Muscle layer of duodenum (tissue), 2 donors: ENCODE data around the gene DOC2A.

Experiments used
- H3K27ac ChIP-seq: one replicate; pipeline ENCODE4 v1.7.0; 2013; ENCODE audit warnings: mild to moderate bottlenecking, low read length
- H3K27me3 ChIP-seq: one replicate; pipeline ENCODE4 v1.7.0; 2013; ENCODE audit warnings: low read depth, mild to moderate bottlenecking, control low read depth, low read length
- H3K36me3 ChIP-seq, 2 donors: one replicate each; pipeline ENCODE4 v1.7.0; 2013; ENCODE audit warnings: low read length in 2 of 2, control low read depth in 1 of 2, mild to moderate bottlenecking in 1 of 2; ENCODE audit not compliant: insufficient read depth in 2 of 2, control insufficient read depth in 1 of 2
- H3K4me1 ChIP-seq, 2 donors: one replicate each; pipeline ENCODE4 v1.7.0; 2013; ENCODE audit warnings: low read length in 2 of 2, mild to moderate bottlenecking in 2 of 2, control low read depth in 1 of 2, moderate library complexity in 1 of 2; ENCODE audit not compliant: insufficient read depth in 2 of 2, control insufficient read depth in 1 of 2
- H3K4me3 ChIP-seq, 2 donors: one replicate each; pipeline ENCODE4 v1.7.0; 2013; ENCODE audit warnings: low read length in 2 of 2, low read depth in 1 of 2, mild to moderate bottlenecking in 1 of 2
- H3K9me3 ChIP-seq, 2 donors: one replicate each; pipeline ENCODE4 v1.7.0; 2013; ENCODE audit warnings: low read length in 2 of 2, control low read depth in 1 of 2, mild to moderate bottlenecking in 1 of 2; ENCODE audit not compliant: control insufficient read depth in 1 of 2
- donor health status: healthy.

DOC2A gene

DNA sequence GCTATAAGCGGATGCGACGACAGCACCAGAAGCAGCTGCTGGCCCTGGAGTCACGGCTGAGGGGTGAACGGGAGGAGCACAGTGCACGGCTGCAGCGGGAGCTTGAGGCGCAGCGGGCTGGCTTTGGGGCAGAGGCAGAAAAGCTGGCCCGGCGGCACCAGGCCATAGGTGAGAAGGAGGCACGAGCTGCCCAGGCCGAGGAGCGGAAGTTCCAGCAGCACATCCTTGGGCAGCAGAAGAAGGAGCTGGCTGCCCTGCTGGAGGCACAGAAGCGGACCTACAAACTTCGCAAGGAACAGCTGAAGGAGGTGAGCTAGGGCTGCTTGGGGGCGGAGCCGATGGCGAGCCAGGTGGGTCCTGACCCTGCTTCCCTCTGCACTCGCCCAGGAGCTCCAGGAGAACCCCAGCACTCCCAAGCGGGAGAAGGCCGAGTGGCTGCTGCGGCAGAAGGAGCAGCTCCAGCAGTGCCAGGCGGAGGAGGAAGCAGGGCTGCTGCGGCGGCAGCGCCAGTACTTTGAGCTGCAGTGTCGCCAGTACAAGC lies 25.5 kb downstream of the DOC2A start:
- peaks cover 76 to 98% of the 10 kb centered on the region in 2 donors for H3K36me3 ChIP-seq
- H3K27ac ChIP-seq, result no peak overlapping the region
- no peaks in the 10 kb centered on the region for H3K27me3 ChIP-seq

DNA sequence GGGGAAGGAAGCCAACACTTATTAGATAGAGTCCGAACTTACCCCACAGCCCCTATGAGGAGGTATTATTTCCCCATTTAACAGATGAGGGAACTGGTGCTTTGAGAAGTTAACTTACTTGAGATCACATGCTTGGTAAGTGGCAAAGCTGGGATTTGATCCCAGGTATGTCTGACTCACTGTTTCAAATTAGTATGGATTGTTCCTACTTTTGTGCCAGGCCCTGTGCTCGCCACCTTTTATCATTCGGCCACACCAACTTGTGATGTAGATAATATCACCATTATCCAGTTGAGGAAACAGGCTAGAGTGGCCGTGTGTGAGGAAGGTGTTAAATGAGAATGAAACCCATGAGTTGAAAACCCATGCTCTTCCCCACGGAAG lies 26.1 kb downstream of the DOC2A start:
- H3K27ac ChIP-seq, result no peak overlapping the region
- no peaks in the 10 kb centered on the region for H3K9me3 ChIP-seq
- peaks cover 79 to 98% of the 10 kb centered on the region in 2 donors for H3K36me3 ChIP-seq
- no peak overlapping the region for H3K4me3 ChIP-seq
- no peaks in the 10 kb centered on the region for H3K27me3 ChIP-seq
- H3K4me1 ChIP-seq, result no peaks in the 10 kb centered on the region

More for the DNA sequence above, 25.5 kb downstream of the DOC2A start:
- no peak overlapping the region for H3K4me3 ChIP-seq
- H3K4me1 ChIP-seq, result no peaks in the 10 kb centered on the region
- no peaks in the 10 kb centered on the region for H3K9me3 ChIP-seq

DNA sequence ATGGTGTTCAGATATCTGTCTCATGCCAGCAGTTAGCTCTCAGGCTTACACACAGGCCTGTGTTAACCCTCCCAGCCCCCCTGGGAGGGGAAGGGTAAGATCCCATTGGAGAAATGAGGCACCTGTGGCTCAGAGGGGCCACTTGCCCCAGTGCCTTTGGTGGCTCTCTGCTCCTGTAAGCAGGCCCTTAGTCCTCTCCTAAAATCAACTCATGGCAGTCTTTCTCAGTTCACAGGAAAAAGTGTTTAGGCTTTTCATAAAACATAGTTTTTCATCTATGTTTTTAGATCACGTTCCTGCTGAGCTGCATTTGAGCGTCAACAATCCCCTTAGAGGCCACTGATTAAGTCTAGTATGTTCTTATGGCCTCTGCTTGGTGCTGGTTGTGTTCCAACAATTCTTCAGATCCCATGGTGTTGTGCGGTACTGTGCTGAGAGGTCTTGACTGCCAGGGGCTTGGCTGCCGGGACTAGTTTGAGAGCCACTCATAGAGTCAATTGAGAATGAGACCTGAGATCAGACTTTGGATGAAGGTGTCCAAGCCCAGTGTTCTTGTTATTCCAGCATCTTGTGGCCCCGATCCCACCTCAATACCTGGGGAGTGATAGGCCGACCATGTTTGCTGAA lies 26.6 kb downstream of the DOC2A start:
- no peaks in the 10 kb centered on the region for H3K4me1 ChIP-seq
- no peak overlapping the region for H3K4me3 ChIP-seq
- peaks cover 79 to 98% of the 10 kb centered on the region in 2 donors for H3K36me3 ChIP-seq
- no peak overlapping the region for H3K27ac ChIP-seq
- no peaks in the 10 kb centered on the region for H3K9me3 ChIP-seq
- no peaks in the 10 kb centered on the region for H3K27me3 ChIP-seq

DNA sequence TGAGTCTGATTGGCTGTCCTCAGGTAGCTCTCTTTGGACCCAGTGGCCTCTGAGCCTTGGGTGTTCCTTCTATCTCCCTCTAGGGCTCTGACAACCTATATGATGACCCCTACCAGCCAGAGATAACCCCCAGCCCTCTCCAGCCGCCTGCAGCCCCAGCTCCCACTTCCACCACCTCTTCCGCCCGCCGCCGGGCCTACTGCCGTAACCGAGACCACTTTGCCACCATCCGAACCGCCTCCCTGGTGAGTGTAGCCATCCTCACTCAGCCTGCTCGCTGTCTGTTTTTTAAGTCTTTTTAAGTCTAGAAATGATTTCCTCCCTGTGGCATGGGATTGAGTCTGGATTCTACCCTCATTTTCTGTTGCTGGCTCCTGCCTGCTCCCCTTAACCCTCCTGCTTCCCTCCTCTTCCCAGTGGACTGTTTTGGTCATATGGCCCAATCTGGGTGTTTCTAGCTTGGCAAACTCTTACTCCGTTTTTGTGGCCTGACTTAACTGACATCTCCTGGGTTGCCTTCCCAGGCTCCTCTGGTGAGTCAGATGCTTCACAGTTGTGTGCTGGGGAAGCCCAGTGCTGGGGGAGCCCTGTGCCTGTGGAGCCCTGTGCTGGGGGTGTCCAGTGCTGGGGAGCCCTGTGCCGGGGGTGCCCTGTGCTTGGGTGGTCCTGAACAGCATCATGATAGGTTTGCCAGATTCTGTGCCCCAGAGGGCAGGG lies 27.2 kb downstream of the DOC2A start:
- Histone ChIP-seq H3K27me3 (no peaks in the 10 kb centered on the region), H3K9me3 (no peaks in the 10 kb centered on the region), H3K36me3 (peaks cover 85 to 99% of the 10 kb centered on the region in 2 donors), H3K4me3 (no peak overlapping the region), H3K27ac (no peak overlapping the region), H3K4me1 (no peaks in the 10 kb centered on the region)

DNA sequence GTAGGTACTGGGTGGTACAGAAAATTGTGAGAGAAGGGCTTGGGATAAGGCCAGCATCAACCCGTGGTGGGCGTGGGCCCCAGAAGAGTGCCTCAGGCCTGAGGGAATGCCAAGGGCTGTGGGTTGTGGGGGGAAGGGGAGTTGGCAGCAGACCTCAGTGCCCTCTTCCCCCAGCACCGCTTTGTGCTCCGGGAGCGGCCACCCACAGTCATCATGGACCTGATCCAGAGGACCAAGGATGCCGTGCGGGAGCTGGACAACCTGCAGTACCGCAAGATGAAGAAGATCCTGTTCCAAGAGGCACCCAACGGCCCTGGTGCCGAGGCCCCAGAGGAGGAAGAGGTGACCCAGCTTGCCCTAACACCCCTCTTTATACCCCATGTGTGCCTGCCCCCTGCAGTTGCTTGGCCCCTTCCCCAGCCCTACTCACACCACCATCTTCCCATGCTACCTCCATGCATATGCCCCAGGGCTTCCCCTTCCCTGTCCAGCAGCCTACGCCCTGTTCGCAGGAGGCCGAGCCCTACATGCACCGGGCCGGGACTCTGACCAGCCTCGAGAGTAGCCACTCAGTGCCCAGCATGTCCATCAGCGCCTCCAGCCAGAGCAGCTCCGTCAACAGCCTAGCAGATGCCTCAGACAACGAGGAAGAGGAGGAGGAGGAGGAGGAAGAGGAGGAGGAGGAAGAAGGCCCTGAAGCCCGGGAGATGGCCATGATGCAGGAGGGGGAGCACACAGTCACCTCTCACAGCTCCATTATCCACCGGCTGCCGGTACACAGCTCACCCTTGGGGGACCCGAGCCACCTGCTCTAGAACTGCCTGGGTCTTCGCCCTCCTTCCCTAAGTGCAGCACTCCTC lies 28.0 kb downstream of the DOC2A start:
- H3K4me3 ChIP-seq, result no peak overlapping the region
- H3K4me1 ChIP-seq, result no peaks in the 10 kb centered on the region
- H3K36me3 ChIP-seq, result peaks cover 88 to 99% of the 10 kb centered on the region in 2 donors
- no peaks in the 10 kb centered on the region for H3K9me3 ChIP-seq
- no peaks in the 10 kb centered on the region for H3K27me3 ChIP-seq
- no peak overlapping the region for H3K27ac ChIP-seq

DNA sequence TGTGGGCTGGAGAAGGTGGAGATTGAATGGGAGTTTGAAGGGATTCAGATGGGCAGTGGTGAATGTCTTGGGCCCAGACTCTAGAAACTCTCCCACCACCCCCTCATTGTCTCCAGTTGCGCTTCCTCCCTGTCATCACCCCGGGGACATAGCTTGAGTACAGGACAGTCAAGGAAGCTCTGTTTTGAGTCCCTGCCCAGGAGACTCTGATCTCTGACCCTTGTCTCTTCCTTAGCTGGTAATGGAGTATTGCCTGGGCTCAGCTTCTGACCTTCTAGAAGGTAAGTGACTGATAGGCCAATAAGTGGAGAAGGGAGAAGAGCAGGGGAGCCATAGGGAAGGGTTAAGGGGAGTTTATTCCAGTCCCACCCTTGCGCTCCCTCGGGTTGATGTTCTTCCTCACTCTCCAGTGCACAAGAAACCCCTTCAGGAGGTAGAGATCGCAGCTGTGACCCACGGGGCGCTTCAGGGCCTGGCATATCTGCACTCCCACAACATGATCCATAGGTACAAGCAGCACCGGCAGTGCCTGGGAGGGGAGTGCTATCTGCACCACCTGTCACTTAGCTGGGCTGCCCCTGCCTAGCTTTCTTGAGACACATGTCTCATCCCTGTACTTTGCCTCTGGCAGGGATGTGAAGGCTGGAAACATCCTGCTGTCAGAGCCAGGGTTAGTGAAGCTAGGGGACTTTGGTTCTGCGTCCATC lies 32.1 kb downstream of the DOC2A start:
- Histone ChIP-seq H3K4me1 (peaks cover 19 to 21% of the 10 kb centered on the region in 2 donors), H3K9me3 (no peaks in the 10 kb centered on the region), H3K4me3 (no peak overlapping the region), H3K27ac (no peak overlapping the region), H3K36me3 (peaks cover 56 to 59% of the 10 kb centered on the region in 2 donors), H3K27me3 (no peaks in the 10 kb centered on the region)

DNA sequence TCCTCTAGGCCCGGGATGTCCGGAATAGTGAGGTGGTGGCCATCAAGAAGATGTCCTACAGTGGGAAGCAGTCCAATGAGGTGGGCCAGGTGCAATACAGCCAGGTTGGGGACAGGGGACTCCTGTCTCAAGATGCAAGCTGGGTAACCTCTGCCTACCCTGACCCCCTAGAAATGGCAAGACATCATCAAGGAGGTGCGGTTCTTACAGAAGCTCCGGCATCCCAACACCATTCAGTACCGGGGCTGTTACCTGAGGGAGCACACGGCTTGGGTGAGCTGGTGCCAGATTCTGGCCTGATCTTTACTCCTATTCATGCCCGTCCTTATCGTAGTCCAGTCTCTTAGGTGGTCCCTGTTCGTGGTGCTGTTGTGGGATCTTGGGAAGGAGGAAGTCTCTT lies 32.7 kb downstream of the DOC2A start:
- H3K27me3 ChIP-seq, result no peaks in the 10 kb centered on the region
- no peaks in the 10 kb centered on the region for H3K9me3 ChIP-seq
- H3K36me3 ChIP-seq, result peaks cover 50 to 53% of the 10 kb centered on the region in 2 donors
- H3K4me3 ChIP-seq, result no peak overlapping the region
- peaks cover 19 to 24% of the 10 kb centered on the region in 2 donors for H3K4me1 ChIP-seq
- H3K27ac ChIP-seq, result no peak overlapping the region

DNA sequence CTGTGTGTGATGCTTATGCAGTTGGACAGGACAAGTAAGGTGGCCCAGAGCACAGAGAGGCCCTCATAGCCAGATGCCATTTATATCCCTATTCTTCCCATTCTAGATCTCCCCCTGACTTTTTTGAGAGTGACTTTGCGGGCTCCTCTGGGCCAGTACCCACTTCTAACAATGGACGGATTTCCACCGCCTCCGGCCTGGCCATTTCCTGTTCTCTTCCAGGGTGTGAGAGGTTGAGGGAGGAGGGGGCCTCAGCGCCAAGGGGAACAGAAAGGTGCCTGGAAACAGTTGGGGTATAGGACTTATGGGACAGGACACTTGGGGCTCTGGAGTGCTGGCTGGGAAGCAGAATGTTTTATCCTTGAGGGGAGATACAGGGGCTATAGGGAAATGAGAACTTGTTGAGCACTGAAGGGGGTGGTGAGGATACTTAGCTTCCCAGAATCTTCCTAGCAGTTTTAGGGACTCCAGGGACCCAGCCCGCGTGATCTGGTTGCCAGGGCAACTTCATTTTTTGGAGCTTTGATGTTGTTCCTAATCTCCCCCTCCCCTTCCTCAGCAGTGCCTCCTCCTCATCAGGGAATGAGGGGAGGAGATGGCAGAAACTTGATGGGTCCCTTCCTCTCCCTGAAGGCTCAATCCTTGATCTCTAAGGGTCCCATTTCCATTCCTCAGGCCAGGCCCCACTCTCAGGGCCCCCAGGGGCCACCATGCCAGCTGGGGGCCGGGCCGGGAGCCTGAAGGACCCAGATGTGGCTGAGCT lies 33.6 kb downstream of the DOC2A start:
- Histone ChIP-seq H3K27ac (peak overlapping the region; percentile 13), H3K36me3 (peaks cover 43 to 44% of the 10 kb centered on the region in 2 donors)

DNA sequence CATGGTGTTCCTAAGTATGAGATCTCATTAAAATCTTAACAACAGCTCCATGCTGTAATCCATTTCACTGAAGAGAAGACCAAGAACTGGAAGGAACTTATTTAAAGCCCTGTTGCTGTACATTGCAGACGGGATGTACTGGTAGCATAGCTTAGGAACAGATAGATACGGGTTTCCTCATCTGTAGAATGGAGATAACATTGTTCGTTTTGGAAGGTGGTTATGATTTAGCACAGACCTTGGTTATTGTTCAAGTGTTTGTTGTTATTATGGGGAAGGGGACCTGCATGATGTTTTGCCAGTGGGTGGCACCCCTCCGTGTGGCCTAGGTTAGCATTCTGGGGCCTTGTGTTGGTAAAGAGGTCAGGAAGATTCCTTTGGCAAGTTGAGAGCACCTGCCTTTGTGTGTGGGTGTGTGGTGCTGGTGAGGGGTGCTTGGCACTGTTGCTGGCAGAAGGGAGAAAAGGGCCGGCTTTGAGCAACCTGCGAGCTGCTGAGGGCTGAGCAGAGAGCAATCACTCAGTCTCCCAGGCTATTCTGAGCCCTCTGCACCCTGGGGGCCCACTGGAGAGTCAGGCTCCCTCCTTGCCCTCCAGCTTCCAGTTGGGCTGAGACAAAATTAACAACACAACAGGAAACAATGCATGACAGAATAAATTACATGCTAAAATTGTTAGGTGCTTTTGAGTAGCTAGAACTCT lies 34.9 kb downstream of the DOC2A start:
- H3K36me3 ChIP-seq, result peaks cover 31 to 37% of the 10 kb centered on the region in 2 donors
- H3K4me3 ChIP-seq, result peak overlapping the region; percentile 91 to 92
- H3K4me1 ChIP-seq, result peaks cover 19 to 26% of the 10 kb centered on the region in 2 donors
- H3K9me3 ChIP-seq, result no peaks in the 10 kb centered on the region
- peak overlapping the region; percentile 88 for H3K27ac ChIP-seq
- no peaks in the 10 kb centered on the region for H3K27me3 ChIP-seq

More for the DNA sequence above, 33.6 kb downstream of the DOC2A start:
- Histone ChIP-seq H3K9me3 (no peaks in the 10 kb centered on the region), H3K4me1 (peaks cover 19 to 26% of the 10 kb centered on the region in 2 donors), H3K27me3 (no peaks in the 10 kb centered on the region), H3K4me3 (peak overlapping the region in 1 of 2 donors; percentile 92)

DNA sequence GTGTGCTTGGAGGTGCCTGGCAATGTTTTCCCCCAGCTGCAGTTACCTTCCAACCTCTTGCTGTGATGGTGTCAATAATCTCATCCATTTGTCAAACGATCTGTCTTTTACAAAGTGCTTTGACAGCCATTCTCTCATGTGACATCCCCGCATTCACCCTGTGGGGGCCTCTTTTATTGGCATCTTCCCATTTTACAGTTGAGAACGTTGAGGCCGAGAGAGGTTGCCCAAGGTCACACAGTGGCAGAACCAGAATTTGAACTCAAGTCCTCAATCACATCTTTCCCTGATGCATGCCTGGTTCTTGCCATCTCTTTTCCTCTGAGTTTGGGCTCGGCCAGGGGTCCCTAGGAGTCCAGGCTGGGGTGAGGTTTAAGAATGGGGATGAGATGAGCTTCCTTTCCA lies 35.7 kb downstream of the DOC2A start:
- Histone ChIP-seq H3K27ac (peak overlapping the region; percentile 88), H3K4me3 (peak overlapping the region; percentile 91 to 92), H3K36me3 (peaks cover 23 to 30% of the 10 kb centered on the region in 2 donors), H3K9me3 (no peaks in the 10 kb centered on the region), H3K27me3 (no peaks in the 10 kb centered on the region), H3K4me1 (peaks cover 19 to 26% of the 10 kb centered on the region in 2 donors)
